CD14-positive monocyte (primary cell): ENCODE results near the gene SYTL2. TPM values are rescaled to one million over a fixed set of nuclear protein-coding genes. Genes with fewer than 3 reads are reported as not detected.

Experiments used
- DNase-seq, 3 donors: peaks; one replicate each; pipeline ENCODE4 v3.0.0-alpha.2; 2011 to 2022
- H2AFZ ChIP-seq: 2 replicates; pipeline ENCODE4 v1.6.0; 2012; ENCODE audit warnings: mild to moderate bottlenecking, low read depth, low read length, inconsistent platforms; ENCODE audit not compliant: insufficient read depth, poor library complexity, severe bottlenecking
- H3K27ac ChIP-seq, 2 donors: 1 replicate in 1 of 2; 2 replicates in 1 of 2; pipeline ENCODE4 v1.5.1; 2012 to 2013; ENCODE audit warnings: low read length in 2 of 2, control low read depth in 1 of 2, inconsistent platforms in 1 of 2, low read depth in 1 of 2, mild to moderate bottlenecking in 1 of 2
- H3K27me3 ChIP-seq, 2 donors: one replicate each; pipeline versions ENCODE4 v1.6.0 to v1.6.1; 2011 to 2013; ENCODE audit warnings: low read length in 2 of 2; ENCODE audit not compliant: control insufficient read depth in 2 of 2, insufficient read depth in 2 of 2
- H3K36me3 ChIP-seq, 2 donors: replicated peaks in 1 of 2; 1 replicate in 1 of 2; 2 replicates in 1 of 2; pipeline versions ENCODE4 v1.5.1 to v1.6.1; 2012 to 2013; ENCODE audit warnings: low read length in 2 of 2, control low read depth in 1 of 2, inconsistent platforms in 1 of 2, mild to moderate bottlenecking in 1 of 2; ENCODE audit not compliant: insufficient read depth in 2 of 2, control insufficient read depth in 1 of 2
- H3K4me1 ChIP-seq, 2 donors: 1 replicate in 1 of 2; 2 replicates in 1 of 2; pipeline versions ENCODE4 v1.5.1 to v1.6.1; 2012 to 2013; ENCODE audit warnings: low read length in 2 of 2, control low read depth in 1 of 2, inconsistent platforms in 1 of 2, mild to moderate bottlenecking in 1 of 2, moderate library complexity in 1 of 2; ENCODE audit not compliant: insufficient read depth in 2 of 2, control insufficient read depth in 1 of 2
- H3K4me2 ChIP-seq: replicated peaks from 2 replicates; pipeline ENCODE3; 2012; ENCODE audit warnings: low read length, moderate library complexity, mild to moderate bottlenecking; ENCODE audit not compliant: poor library complexity, severe bottlenecking; ENCODE audit errors: extremely low read depth
- H3K4me3 ChIP-seq, 3 experiments: fragments of 200-600 bp in 1 of 3; sonication (generic) in 1 of 3; replicated peaks in 1 of 3; 1 replicate in 2 of 3; 2 replicates in 1 of 3; pipeline ENCODE4 v1.5.1; 2011 to 2013; ENCODE audit warnings: low read length in 3 of 3, mild to moderate bottlenecking in 3 of 3, control low read depth in 2 of 3, low read depth in 2 of 3, inconsistent platforms in 1 of 3, moderate library complexity in 1 of 3
- H3K79me2 ChIP-seq: 2 replicates; pipeline ENCODE4 v1.6.0; 2012; ENCODE audit warnings: mild to moderate bottlenecking, control low read depth, inconsistent platforms, low read length, moderate library complexity; ENCODE audit not compliant: insufficient read depth
- H3K9ac ChIP-seq: 2 replicates; pipeline ENCODE4 v1.6.0; 2017; ENCODE audit warnings: low read length, mild to moderate bottlenecking; ENCODE audit not compliant: insufficient read depth, poor library complexity, severe bottlenecking
- H3K9me3 ChIP-seq, 2 donors: replicated peaks in 1 of 2; 1 replicate in 1 of 2; 2 replicates in 1 of 2; pipeline versions ENCODE4 v1.5.1 to v1.6.1; 2012 to 2013; ENCODE audit warnings: low read length in 2 of 2, control low read depth in 1 of 2; ENCODE audit not compliant: control insufficient read depth in 1 of 2, insufficient read depth in 1 of 2
- H4K20me1 ChIP-seq: 2 replicates; pipeline ENCODE4 v1.6.0; 2012; ENCODE audit warnings: mild to moderate bottlenecking, low read length, control low read depth, moderate library complexity; ENCODE audit not compliant: insufficient read depth
- H3K27ac Mint-ChIP-seq, 7 donors: one replicate each; pipeline ENCODE4 v1.8.0; 2020; ENCODE audit warnings: mild to moderate bottlenecking in 7 of 7, mixed read lengths in 7 of 7, moderate library complexity in 6 of 7, inconsistent platforms in 2 of 7
- H3K27me3 Mint-ChIP-seq, 3 donors: one replicate each; pipeline ENCODE4 v1.8.0; 2021 to 2022; ENCODE audit warnings: low read depth in 3 of 3, mild to moderate bottlenecking in 3 of 3, mixed read lengths in 3 of 3, moderate library complexity in 3 of 3, inconsistent platforms in 1 of 3
- H3K36me3 Mint-ChIP-seq, 2 donors: one replicate each; pipeline ENCODE4 v1.8.0; 2020; ENCODE audit warnings: mixed read lengths in 2 of 2, inconsistent platforms in 1 of 2, mild to moderate bottlenecking in 1 of 2
- H3K4me1 Mint-ChIP-seq: one replicate; pipeline ENCODE4 v1.8.0; 2020; ENCODE audit warnings: mild to moderate bottlenecking, mixed read lengths
- H3K4me3 Mint-ChIP-seq, 2 donors: one replicate each; pipeline ENCODE4 v1.8.0; 2020; ENCODE audit warnings: mild to moderate bottlenecking in 2 of 2, mixed read lengths in 2 of 2, moderate library complexity in 1 of 2
- H3K9me3 Mint-ChIP-seq, 7 donors: one replicate each; pipeline ENCODE4 v1.8.0; 2020 to 2022; ENCODE audit warnings: mixed read lengths in 7 of 7, mild to moderate bottlenecking in 6 of 7, moderate library complexity in 6 of 7, inconsistent platforms in 2 of 7
- CTCF ChIP-seq: fragments of 200-600 bp; IDR thresholded peaks from one replicate; pipeline ENCODE4 v1.8.0; 2022; ENCODE audit warnings: antibody characterized with exemption, mild to moderate bottlenecking
- WGBS: methylation state at CpG from one replicate; pipeline ENCODE4 v1.1.5; 2013; ENCODE audit warnings: missing lambda C conversion rate; ENCODE audit not compliant: insufficient coverage; 5-methylcytosine and 5-hydroxymethylcytosine counted together
- intact Hi-C, 2 donors: fragments of 100-400 bp; cut with micrococcal nuclease; formaldehyde crosslinking; loops; one replicate each; pipeline versions ENCODE4 v1.15.0 to v1.15.1; 2023
- polyA plus RNA-seq, 3 donors: library from polyadenylated mRNA; depleted of rRNA in 1 of 3; unstranded in 2 of 3; stranded (reverse) in 1 of 3; fragments of 300-500 nt in 2 of 3; fragments of >200 nt in 1 of 3; fragmentation: Illumina TruSeq in 2 of 3; gene quantifications; 1 replicate in 2 of 3; 2 replicates in 1 of 3; pipeline ENCODE4 v1.2.3, GENCODE V29; 2012 to 2021

The SYTL2 gene
- polyA plus RNA-seq, 3 donors = 0.30 to 0.48 (median 0.34) TPM

- TF ChIP-seq CTCF = no peak
- H3K4me3 ChIP-seq = no peak overlapping the region
- no peaks in the 10 kb centered on the region for H3K36me3 Mint-ChIP-seq
- peaks cover 0 to 3% (median 0%) of the 10 kb centered on the region in 7 donors for H3K9me3 Mint-ChIP-seq
- intact Hi-C loops = no loop called here
- no peak overlapping the region for H3K9ac ChIP-seq
- no peak for DNase-seq
- H3K4me1 ChIP-seq = no peaks in the 10 kb centered on the region
- no peaks in the 10 kb centered on the region for H3K4me1 Mint-ChIP-seq
- WGBS = 93% methylated on average over 4 of the region's 5 CpGs
- H3K9me3 ChIP-seq = no peaks in the 10 kb centered on the region
- H3K27me3 ChIP-seq = no peaks in the 10 kb centered on the region
- no peaks in the 10 kb centered on the region for H3K36me3 ChIP-seq
- H3K27ac Mint-ChIP-seq = peak overlapping the region in 1 of 7 donors; percentile 81
- no peak overlapping the region for H2AFZ ChIP-seq
- no peaks in the 10 kb centered on the region for H4K20me1 ChIP-seq
- H3K27me3 Mint-ChIP-seq = no peaks in the 10 kb centered on the region
- H3K79me2 ChIP-seq = no peaks in the 10 kb centered on the region
- no peak overlapping the region for H3K27ac ChIP-seq
- no peak overlapping the region for H3K4me3 Mint-ChIP-seq
- H3K4me2 ChIP-seq = no peak overlapping the region
Observed at GRCh38 chr11:85769771-85770170, 41.2 kb downstream of the SYTL2 start.

- TF ChIP-seq CTCF = no peak
- no peaks in the 10 kb centered on the region for H3K4me1 ChIP-seq
- no peaks in the 10 kb centered on the region for H3K9me3 ChIP-seq
- Mint-ChIP-seq H3K27ac (no peak overlapping the region), H3K27me3 (no peaks in the 10 kb centered on the region), H3K36me3 (no peaks in the 10 kb centered on the region), H3K4me1 (no peaks in the 10 kb centered on the region), H3K4me3 (no peak overlapping the region), H3K9me3 (peaks cover 0 to 3% (median 0%) of the 10 kb centered on the region in 7 donors)
- no peak overlapping the region for H2AFZ ChIP-seq
- WGBS = no CpG with 5 or more reads among the region's 1 CpG
- intact Hi-C loops = no loop called here
- H3K4me3 ChIP-seq = no peak overlapping the region
- no peak for DNase-seq
- no peaks in the 10 kb centered on the region for H3K79me2 ChIP-seq
- H3K9ac ChIP-seq = no peak overlapping the region
- no peaks in the 10 kb centered on the region for H3K36me3 ChIP-seq
- no peaks in the 10 kb centered on the region for H4K20me1 ChIP-seq
- H3K4me2 ChIP-seq = no peak overlapping the region
- no peak overlapping the region for H3K27ac ChIP-seq
- no peaks in the 10 kb centered on the region for H3K27me3 ChIP-seq
Observed at GRCh38 chr11:85768473-85769146, 42.3 kb downstream of the SYTL2 start.
